Right ventricle myocardium inferior (tissue), 1 donor: Measurements from ENCODE around the gene UBLCP1. TPM values are rescaled to one million over a fixed set of nuclear protein-coding genes. Genes with fewer than 3 reads are reported as not detected.
"Not testable (repeated sequence)": the region's sequence is repeated elsewhere in the genome, so short reads cannot be mapped to it uniquely, and the experiment has no call there.

Experiments
- ATAC-seq: fragments of 200-7000 bp; cut with Tn5 transposase; one replicate; pipeline ENCODE4 v1.9.1; 2020; ENCODE audit warnings: mild to moderate bottlenecking, moderate library complexity
- DNase-seq: peaks from one replicate; pipeline ENCODE4 v3.0.0; 2021; ENCODE audit errors: missing footprints
- intact Hi-C: fragments of 100-400 bp; cut with DNase I; formaldehyde crosslinking; loops from one replicate; pipeline ENCODE4 v1.11.0; 2022
- total RNA-seq: library from RNA; stranded (reverse); fragmentation: NEBNext Ultra II Directional; extraction: Animal tissue kit (Norgen Biotek cat#: 25700); gene quantifications from one replicate; pipeline ENCODE4 v1.2.1, GENCODE V29; 2021
- donor health status: DM: no; HTN: yes; CAD: no; lungs with severe emphysema.

UBLCP1 gene
- total RNA-seq, 1 donor from 2014 or later: 14.6 TPM

- DNase-seq, ATAC-seq, intact Hi-C loops: not testable (repeated sequence)
Measured at GRCh38 chr5:159301929-159302860, 39.1 kb downstream of the UBLCP1 start.

DNA sequence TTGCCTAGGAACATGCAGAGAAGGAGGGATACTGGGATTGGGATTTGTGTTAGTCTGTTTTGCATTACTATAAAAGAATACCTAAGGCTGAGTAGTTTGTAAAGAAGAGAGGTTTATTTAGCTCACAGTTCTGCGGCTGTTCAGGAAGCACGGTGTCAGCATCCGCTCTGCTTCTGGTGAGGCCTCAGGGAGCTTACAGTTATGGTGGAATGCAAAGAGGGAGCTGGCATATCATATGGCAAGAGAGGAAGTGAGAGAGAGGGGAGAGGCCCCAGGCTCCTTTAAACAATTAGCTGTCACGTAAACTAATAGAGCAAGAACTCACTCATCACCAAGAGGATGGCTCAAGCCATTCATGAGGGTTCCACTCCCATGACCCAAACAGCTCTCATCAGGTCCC, 40.2 kb downstream of the UBLCP1 start:
- intact Hi-C loops: no loop called here
- DNase-seq: no peak
- no peak for ATAC-seq

DNA sequence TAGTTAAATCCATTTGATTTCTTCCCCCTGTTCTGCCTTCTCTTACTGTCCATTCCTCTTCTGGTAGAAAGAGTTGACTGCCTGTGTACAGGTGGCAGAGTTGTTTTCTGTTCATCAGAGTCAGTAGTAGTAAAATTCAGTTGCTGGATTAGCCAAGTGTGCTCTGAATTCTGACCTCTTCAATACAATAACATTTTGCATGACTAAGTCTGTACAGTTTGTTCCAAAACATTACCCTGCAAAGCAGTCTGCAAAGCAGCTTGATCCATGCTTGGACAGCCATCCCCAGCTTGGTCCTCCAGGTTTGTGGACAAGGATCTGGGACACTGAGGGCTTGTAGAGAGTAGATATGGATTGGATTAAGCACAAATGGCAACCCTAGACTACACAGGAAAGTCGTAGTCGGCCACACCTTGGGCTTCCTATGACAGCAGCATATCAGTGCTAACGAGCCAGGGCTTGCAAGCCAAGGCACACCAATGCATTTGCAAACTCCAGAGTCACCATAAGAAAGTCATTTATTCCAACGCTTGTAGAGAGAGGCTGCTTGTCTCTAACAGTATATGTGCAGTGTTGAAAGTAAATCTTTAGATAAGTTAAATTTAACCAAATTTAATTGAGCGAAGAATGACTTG, 42.0 kb downstream of the UBLCP1 start:
- DNase-seq (no peak), ATAC-seq (no peak)

DNA sequence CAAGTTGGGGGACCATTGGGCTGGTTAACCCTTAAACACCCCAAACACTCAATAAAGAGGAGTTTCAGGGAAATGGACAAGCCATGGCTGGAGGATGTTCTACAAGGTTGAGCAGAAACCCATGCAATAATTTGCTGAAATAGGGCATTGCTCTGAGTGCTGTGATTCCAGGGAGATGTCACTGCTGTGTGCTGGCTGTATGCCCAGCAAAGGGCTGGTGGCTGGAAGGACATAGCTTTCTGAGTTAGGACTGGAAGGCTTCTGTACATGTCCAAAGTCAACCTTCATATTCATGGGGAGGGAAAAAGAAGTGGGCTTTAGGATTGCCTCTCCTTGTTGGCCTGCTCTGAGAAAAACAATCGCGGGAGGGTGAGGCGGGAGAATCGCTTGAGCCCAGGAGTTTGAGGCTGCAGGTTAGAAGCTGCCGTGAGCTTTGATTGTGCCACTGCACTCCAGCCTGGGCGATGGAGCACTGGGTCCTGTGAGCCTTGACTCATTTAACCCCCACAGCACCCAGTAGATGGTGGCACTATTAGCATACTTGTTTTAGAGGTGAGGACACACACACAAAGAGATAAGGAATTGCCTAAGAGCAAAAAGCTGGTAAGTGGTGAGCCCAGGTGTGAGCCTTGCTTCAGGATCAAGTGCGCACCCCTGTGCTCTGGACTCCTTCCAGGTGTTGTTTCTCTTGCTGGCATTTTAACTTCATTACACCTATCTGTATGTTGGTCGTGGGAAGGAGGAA, 46.8 kb downstream of the UBLCP1 start:
- intact Hi-C loops: no loop called here
- no peak for ATAC-seq

More for the DNA sequence above, 42.0 kb downstream of the UBLCP1 start:
- intact Hi-C loops: no loop called here

GRCh38 chr5:159310511-159310910, 47.4 kb downstream of the UBLCP1 start:
- ATAC-seq: no peak
- intact Hi-C loops: no loop called here
- DNase-seq: no peak

More for the DNA sequence above, 46.8 kb downstream of the UBLCP1 start:
- DNase-seq: no peak

DNA sequence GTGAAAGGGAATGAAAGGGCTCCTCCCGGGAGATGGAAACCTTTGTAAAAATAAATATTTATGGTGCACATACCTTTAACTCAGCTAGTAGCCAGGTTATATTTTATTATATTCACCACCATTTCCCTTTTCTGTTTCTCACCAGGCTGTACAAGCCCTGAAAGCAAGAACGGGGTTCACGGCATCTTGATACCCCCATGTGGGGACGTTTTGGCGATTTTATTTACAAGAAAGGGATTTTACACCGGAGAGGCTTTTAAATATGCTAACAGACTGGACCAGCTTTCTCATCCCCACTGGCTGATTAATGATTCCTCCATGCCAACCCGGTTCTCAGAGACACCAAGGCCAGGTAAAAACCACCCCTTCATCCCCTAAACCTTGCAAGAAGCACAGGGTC, 48.0 kb downstream of the UBLCP1 start:
- DNase-seq (no peak), ATAC-seq (no peak)
- intact Hi-C loops: no loop called here

GRCh38 chr5:159313197-159313596, 50.1 kb downstream of the UBLCP1 start:
- DNase-seq (no peak), ATAC-seq (no peak)
- intact Hi-C loops: no loop called here

DNA sequence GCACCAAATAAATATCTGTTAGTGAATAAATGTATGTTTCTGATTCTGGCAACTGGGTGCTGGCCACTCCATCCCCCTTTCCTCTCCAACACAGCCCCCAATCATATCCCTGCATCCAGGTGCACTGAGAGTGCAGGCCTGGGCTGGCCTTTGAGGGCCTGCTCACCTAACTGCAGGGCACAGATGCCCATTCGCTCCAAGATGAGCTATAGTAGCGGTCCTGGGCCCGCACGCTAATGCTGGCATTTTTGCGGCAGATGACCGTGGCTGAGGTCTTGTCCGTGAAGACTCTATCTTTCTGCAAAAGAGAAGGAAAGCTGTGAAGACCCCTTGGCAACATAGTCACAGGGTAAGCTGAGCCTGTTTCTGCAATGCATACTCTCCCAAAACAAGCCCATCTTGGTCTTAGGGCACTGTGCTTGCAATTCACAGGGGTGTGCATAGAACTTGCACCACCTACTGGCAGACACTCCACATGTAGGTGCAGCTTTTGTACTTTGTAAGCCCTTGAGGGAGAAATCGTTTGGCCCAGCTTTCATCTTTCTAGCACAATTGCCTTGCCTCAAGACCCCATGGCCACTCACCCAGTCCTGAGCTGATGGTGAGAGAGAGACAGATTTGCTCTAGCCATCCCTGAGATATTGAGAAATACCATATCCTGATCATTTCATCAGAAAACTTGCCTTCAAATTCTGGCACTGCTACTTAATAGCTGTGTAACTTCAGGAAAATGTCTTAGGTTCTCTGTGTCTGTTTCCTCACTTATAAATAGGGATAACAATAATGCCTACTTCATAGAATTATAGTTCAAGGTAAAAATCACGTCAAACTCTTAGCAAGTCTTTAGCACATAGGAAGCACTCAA, 53.7 kb downstream of the UBLCP1 start:
- intact Hi-C loops: loop anchor here (5.0 kb wide), 1 partner anchor 159 kb away; no protein-coding TSS in a partner anchor
- no peak for DNase-seq
- ATAC-seq: no peak

GRCh38 chr5:159317849-159318248, 54.8 kb downstream of the UBLCP1 start:
- DNase-seq: no peak
- no peak for ATAC-seq
- intact Hi-C loops: loop anchor here (5.0 kb wide), 1 partner anchor 161 kb away; no protein-coding TSS in a partner anchor

- ATAC-seq (no peak), DNase-seq (no peak)
- intact Hi-C loops: loop anchor here (5.0 kb wide), 1 partner anchor 161 kb away; no protein-coding TSS in a partner anchor
Measured at GRCh38 chr5:159318448-159318847, 55.4 kb downstream of the UBLCP1 start.

GRCh38 chr5:159319363-159319762, 56.3 kb downstream of the UBLCP1 start:
- DNase-seq (no peak), ATAC-seq (no peak)
- intact Hi-C loops: loop anchor here (5.0 kb wide), 1 partner anchor 162 kb away; no protein-coding TSS in a partner anchor

GRCh38 chr5:159319832-159320231, 56.7 kb downstream of the UBLCP1 start:
- no peak for ATAC-seq
- intact Hi-C loops: loop anchor here (5.0 kb wide), 1 partner anchor 163 kb away; no protein-coding TSS in a partner anchor
- DNase-seq: no peak

DNA sequence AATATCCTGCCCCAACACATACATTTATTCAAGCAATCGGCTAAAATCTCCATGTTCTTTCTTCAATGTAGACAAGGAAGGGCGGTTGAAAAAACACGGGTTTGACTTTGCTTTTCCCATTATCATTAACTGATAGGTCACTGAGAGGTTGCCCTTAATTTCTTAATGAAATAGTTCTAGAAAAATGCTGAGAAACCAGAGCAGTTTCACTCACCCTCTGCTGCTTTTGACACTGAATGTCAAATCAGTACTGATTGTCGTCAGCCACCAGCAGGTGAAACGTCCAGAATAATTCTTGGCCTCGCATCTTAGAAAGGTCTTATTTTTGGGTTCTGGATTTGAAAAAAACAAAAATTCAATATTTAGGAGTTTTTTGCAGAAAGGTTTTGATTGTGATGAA, 59.1 kb downstream of the UBLCP1 start:
- no peak for DNase-seq
- intact Hi-C loops: no loop called here
- no peak for ATAC-seq

DNA sequence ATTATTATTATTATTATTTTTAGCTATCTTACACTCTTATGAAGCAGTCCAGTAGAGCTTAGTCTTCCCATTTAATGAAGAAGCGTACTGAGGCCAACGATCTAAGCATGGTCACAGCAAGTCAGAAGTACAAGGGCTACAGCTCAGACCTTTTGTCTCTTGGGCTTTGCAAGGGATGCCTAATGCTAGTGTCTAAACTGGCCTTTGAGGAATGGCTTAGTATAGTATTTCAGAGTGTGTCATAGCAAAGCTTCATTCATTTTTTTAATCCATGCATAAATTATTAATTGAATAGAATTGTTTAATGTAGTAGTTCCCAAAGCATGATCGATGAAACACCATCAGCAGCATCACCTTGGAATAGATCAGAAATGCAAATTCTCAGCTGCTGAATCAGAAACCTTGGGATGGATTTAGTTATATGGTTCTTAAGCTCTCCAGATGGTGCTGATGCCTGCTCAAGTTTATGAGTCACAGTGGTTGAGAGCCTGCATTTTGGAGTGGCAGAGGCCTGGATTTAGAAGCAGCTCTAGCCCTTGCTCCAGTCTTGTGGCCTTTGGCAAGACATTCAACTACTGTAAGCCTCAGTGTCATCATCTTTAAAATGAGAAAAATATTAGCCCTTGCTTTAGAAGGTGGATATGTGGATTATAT, 61.1 kb downstream of the UBLCP1 start:
- no peak for DNase-seq
- intact Hi-C loops: no loop called here
- no peak for ATAC-seq

- no peak for DNase-seq
- intact Hi-C loops: no loop called here
- ATAC-seq: no peak
Measured at GRCh38 chr5:159324986-159325385, 61.9 kb downstream of the UBLCP1 start.

DNA sequence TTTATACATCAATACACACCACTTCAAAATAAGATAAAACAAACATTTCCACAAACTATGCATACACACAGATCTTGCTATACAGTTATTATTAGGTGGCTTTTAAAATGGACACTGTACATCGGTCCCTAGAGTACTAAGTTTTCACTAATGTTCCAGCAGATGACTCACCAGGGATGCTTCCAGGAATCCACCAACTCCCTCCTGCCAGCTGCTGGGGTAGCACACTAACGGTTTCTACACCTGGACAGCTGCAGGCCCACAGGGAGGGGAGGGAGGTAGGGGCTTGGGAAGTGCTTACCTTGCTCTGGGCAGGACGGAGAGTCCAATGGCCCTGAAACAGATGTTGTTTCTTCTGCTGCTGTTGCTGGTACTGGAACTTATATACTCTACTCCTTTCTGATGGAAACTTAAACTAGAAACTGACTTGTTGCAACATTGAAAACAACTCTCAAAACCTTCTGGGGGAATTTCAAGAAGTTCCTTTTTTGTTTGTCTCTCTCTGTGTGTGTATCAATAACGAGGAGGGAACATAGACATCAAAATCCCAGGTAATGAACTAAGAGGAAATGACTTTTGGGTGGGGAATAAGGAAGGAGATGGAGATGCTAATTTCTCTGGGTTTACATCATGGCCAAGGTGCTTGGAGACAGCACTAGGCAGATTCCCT, 67.2 kb downstream of the UBLCP1 start, which contains the start of gene IL12B:
IL12B (minus strand) TSS at position 357 of the 670 bp plus-strand sequence. CDS start 3,705 bp downstream, outside the sequence.
- intact Hi-C loops: loop anchor here (5.0 to 10.0 kb wide), 2 partner anchors 105 to 652 kb away; no protein-coding TSS in a partner anchor
- DNase-seq (no peak), ATAC-seq (no peak)
